ENCODE results near the gene HLA-DOB.

DNA sequence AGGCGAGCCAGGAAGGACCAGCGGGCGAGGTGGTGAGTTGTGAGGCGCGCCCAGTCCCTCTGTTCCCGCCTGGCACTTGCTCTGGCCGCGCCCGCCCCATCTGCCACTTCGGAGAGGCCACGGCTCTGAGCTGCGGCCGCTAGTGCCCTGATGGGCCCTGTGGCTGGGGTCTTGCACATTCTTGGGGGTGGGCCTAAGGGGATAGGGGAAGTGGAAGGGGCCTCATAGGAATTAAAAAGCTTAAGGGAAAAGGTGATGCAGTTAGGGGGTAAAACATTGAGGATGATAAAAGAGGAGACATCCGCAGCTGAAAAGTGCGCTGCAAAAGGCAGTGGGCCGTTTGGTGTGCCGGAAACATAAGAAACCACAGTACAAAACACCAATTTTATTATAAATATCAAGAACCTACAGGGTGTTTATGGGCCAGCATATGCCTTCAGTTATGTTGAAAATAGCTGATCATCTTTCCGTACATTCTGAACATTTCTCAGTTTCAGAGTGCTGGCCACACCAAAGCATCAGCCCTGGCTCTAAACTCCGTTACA, 28.1 kb upstream of the HLA-DOB start:
- TF ChIP-seq, protein P1, sequence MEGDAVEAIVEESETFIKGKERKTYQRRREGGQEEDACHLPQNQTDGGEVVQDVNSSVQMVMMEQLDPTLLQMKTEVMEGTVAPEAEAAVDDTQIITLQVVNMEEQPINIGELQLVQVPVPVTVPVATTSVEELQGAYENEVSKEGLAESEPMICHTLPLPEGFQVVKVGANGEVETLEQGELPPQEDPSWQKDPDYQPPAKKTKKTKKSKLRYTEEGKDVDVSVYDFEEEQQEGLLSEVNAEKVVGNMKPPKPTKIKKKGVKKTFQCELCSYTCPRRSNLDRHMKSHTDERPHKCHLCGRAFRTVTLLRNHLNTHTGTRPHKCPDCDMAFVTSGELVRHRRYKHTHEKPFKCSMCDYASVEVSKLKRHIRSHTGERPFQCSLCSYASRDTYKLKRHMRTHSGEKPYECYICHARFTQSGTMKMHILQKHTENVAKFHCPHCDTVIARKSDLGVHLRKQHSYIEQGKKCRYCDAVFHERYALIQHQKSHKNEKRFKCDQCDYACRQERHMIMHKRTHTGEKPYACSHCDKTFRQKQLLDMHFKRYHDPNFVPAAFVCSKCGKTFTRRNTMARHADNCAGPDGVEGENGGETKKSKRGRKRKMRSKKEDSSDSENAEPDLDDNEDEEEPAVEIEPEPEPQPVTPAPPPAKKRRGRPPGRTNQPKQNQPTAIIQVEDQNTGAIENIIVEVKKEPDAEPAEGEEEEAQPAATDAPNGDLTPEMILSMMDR (conservative IDR thresholded peaks at IDR 0.05; ENCODE audit: low read length): no peak
- TF ChIP-seq EZH2phosphoT487 (IDR thresholded peaks at IDR 0.05; ENCODE audit: borderline replicate concordance, low read depth, low read length): no peak
